ENCODE measurements around the gene ADD1. TPM values are rescaled to one million over a fixed set of nuclear protein-coding genes. Genes with fewer than 3 reads are reported as not detected.

The ADD1 gene
- total RNA-seq, 1 experiment from 2014 or later: 163 TPM

GRCh38 chr4:2924765-2925301 lies 81.2 kb downstream of the ADD1 start:
- no peak for DNase-seq
- Histone ChIP-seq H2BK120ac (ENCODE audit: low read depth, low read length, poor library complexity, severe bottlenecking) (no peak overlapping the region), H3K14ac (ENCODE audit: insufficient read depth, low read length) (no peak overlapping the region; the same call in 1 of the 2 replicates), H2BK12ac (ENCODE audit: insufficient read length, low read depth, low read length) (no peak overlapping the region), H3K4ac (ENCODE audit: low read depth, low read length) (no peak overlapping the region), H2BK15ac (ENCODE audit: low read depth, low read length) (no peak overlapping the region), H3K23ac (ENCODE audit: insufficient read length, low read depth, low read length) (no peak overlapping the region), H2BK20ac (ENCODE audit: low read depth, low read length, poor library complexity, severe bottlenecking) (no peak overlapping the region), H4K91ac (ENCODE audit: insufficient read length, low read depth, low read length) (no peak overlapping the region), H3K9me3 (ENCODE audit: control insufficient read depth, low read depth, low read length) (no peaks in the 10 kb centered on the region), H3K27me3 (ENCODE audit: insufficient read depth, low read length) (no peaks in the 10 kb centered on the region), H3K23me2 (ENCODE audit: insufficient read length, low read depth, low read length, poor library complexity, severe bottlenecking) (no peaks in the 10 kb centered on the region), H3K79me2 (ENCODE audit: insufficient read depth, low read length) (no peaks in the 10 kb centered on the region), H3K56ac (ENCODE audit: insufficient read length, low read depth, low read length) (no peak overlapping the region), H2AK5ac (ENCODE audit: insufficient read length, low read length) (no peak overlapping the region), H3K79me1 (ENCODE audit: insufficient read depth, low read depth, low read length, poor library complexity, severe bottlenecking) (no peaks in the 10 kb centered on the region), H4K5ac (ENCODE audit: insufficient read length, low read depth, low read length) (no peak overlapping the region), H3K4me1 (ENCODE audit: insufficient read depth, low read length) (peaks cover 6% of the 10 kb centered on the region; the same call in 1 of the 2 replicates), H3K9ac (ENCODE audit: extremely low read depth, insufficient read length, low read length) (no peak overlapping the region), H2BK5ac (ENCODE audit: insufficient read length, low read length) (no peak overlapping the region), H3K27ac (ENCODE audit: insufficient read length, low read depth, low read length) (no peak overlapping the region), H4K8ac (replicated peaks; ENCODE audit: insufficient read length, low read depth, low read length) (no peak overlapping the region), H2AFZ (ENCODE audit: low read length) (no peak overlapping the region), H4K20me1 (ENCODE audit: control insufficient read depth, insufficient read depth, insufficient read length) (peaks cover 2% of the 10 kb centered on the region), H3K4me2 (ENCODE audit: insufficient read depth, insufficient read length, low read length) (no peak overlapping the region), H3K18ac (ENCODE audit: insufficient read length, low read depth, low read length) (no peak overlapping the region), H3T11ph (ENCODE audit: low read length) (no peak overlapping the region)
- Mint-ChIP-seq H3K27me3 (ENCODE audit: low read depth) (no peaks in the 10 kb centered on the region), H3K9me3 (peaks cover 10 to 25% of the 10 kb centered on the region in 2 experiments), H3K27ac (peak overlapping the region; percentile 78 to 86 (median 84); a peak in 4 of 7 replicates), H3K36me3 (ENCODE audit: insufficient read depth in 1 of 3, low read depth in 3 of 3) (peaks cover 65 to 86% (median 83%) of the 10 kb centered on the region in 3 experiments), H3K4me3 (no peak overlapping the region), H3K4me1 (peaks cover 32 to 42% of the 10 kb centered on the region in 2 experiments)
- WGBS (ENCODE audit: extremely low coverage, insufficient read length, low lambda C conversion rate): no CpG with 5 or more reads among the region's 7 CpGs
- TF ChIP-seq, protein P1, sequence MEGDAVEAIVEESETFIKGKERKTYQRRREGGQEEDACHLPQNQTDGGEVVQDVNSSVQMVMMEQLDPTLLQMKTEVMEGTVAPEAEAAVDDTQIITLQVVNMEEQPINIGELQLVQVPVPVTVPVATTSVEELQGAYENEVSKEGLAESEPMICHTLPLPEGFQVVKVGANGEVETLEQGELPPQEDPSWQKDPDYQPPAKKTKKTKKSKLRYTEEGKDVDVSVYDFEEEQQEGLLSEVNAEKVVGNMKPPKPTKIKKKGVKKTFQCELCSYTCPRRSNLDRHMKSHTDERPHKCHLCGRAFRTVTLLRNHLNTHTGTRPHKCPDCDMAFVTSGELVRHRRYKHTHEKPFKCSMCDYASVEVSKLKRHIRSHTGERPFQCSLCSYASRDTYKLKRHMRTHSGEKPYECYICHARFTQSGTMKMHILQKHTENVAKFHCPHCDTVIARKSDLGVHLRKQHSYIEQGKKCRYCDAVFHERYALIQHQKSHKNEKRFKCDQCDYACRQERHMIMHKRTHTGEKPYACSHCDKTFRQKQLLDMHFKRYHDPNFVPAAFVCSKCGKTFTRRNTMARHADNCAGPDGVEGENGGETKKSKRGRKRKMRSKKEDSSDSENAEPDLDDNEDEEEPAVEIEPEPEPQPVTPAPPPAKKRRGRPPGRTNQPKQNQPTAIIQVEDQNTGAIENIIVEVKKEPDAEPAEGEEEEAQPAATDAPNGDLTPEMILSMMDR (conservative IDR thresholded peaks at IDR 0.05): no peak
